SKM-1 treated with dmso at 0.1 percent for 144 hours (cell line): ENCODE data around the gene ZNF555.
"Not testable (repeated sequence)": the region's sequence is repeated elsewhere in the genome, so short reads cannot be mapped to it uniquely, and the experiment has no call there.

Experiments
- DNase-seq: peaks from one replicate; lab custom pipeline; 2025; ENCODE audit not compliant: unreplicated experiment; lab: John Stamatoyannopoulos, UW

ZNF555 gene

GRCh38 chr19:2866495-2867024 is 25.3 kb downstream of the ZNF555 start:
- DNase-seq = no peak

- DNase-seq = no peak
These were observed 26.0 kb downstream of the ZNF555 start, which contains the start of gene ZNF556 for GRCh38 chr19:2867025-2867991. Gene ZNF556 (plus strand): TSS chr19:2867335. CDS start chr19:2867422, 87 bp downstream.

GRCh38 chr19:2869618-2870017 is 28.3 kb downstream of the ZNF555 start:
- DNase-seq = no peak

- DNase-seq = not testable (repeated sequence)
These were observed 30.9 kb downstream of the ZNF555 start for GRCh38 chr19:2872175-2872574.

GRCh38 chr19:2877398-2878331 is 36.4 kb downstream of the ZNF555 start:
- DNase-seq = no peak

- DNase-seq = no peak
These were observed 42.6 kb downstream of the ZNF555 start for GRCh38 chr19:2883686-2884439.

- no peak for DNase-seq
These were observed 44.5 kb downstream of the ZNF555 start for GRCh38 chr19:2885736-2886135.

- peak; percentile 74 for DNase-seq
These were observed 46.2 kb downstream of the ZNF555 start for GRCh38 chr19:2887391-2887914.

GRCh38 chr19:2888731-2889224 is 47.5 kb downstream of the ZNF555 start:
- peak; percentile 66 for DNase-seq

GRCh38 chr19:2890531-2890930 is 49.3 kb downstream of the ZNF555 start:
- DNase-seq = not testable (repeated sequence)

GRCh38 chr19:2896694-2897093 is 55.4 kb downstream of the ZNF555 start:
- no peak for DNase-seq

GRCh38 chr19:2900296-2901252 is 59.3 kb downstream of the ZNF555 start, which contains the start of gene ZNF57:
Gene ZNF57 (plus strand): TSS chr19:2900928. CDS start chr19:2901046, 118 bp downstream.
- peak; percentile 99 for DNase-seq

- no peak for DNase-seq
These were observed 61.4 kb downstream of the ZNF555 start for GRCh38 chr19:2902590-2903218.

- DNase-seq = not testable (repeated sequence)
These were observed 62.1 kb downstream of the ZNF555 start for GRCh38 chr19:2903326-2903725.

GRCh38 chr19:2905918-2906519 is 64.7 kb downstream of the ZNF555 start:
- no peak for DNase-seq

GRCh38 chr19:2906631-2907195 is 65.4 kb downstream of the ZNF555 start:
- no peak for DNase-seq
